Activated naive CD4-positive, alpha-beta T cell treated with anti-CD3 and anti-CD28 coated beads, Interleukin-2, amount 50 U/mL, for 16 hours (primary cell): ENCODE measurements around the gene LNPEP.

ENCODE experiments used
- DNase-seq: peaks from one replicate; pipeline ENCODE4 v3.0.0-alpha.2; 2020

LNPEP gene

DNA sequence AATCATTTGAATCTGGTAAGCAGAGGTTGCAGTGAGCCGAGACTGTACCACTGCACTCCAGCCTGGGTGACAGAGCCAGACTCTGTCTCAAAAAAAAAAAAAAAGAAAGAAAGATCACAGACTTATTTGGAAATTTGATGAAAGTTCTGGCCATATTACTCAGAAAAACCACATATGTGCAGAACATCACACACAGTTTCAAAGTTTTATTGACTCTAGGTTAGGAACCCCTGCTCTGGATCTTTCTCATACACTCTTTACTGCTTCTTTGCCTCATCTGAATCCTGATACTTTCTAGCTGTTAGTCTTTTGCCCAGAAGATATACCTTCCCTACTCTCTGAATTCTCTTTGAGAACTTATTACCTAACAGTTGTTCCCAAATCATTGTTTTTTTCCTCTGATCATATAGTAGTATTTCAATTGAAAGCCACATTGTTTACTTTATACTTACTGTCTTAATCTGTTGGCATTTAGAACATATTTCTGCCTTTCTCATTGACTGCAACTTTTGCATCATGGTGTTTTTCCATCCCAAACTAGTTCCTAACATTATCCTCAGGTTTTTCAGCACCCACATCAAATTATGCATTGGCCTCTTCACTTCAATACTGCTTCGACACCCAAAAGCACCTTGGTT, 68.7 kb downstream of the LNPEP start:
- no peak for DNase-seq

DNA sequence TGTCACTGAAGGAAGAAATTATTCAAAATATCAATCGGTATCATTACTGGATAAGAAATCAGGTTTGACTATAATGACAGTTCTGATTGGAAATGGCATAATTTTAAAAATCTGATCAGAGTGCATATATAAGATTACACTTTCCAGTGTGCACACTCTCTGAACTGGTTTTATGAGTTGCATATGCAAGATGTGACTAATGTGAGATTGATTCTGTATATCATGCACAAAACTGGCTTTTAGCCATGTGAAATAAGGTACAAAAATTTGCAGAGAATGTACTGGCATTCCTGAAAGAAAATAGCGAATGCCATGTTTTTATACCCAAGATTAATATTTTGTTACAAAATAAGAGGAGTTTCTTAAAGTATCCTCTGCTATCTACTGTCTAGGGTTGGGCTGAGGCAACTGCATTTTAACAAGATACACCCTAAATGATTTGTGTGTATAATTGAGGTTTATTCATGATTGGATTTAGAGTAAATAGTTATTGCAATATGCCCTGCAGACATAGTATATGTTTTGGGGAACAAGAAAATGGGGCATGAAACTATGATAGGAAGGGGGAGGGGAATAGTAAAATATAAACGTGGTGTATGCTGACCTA, 70.7 kb downstream of the LNPEP start:
- DNase-seq = no peak

- no peak for DNase-seq
These were observed 73.5 kb downstream of the LNPEP start for GRCh38 chr5:97009212-97009898.

GRCh38 chr5:97009921-97010320, 74.0 kb downstream of the LNPEP start:
- no peak for DNase-seq

GRCh38 chr5:97010606-97011005, 74.7 kb downstream of the LNPEP start:
- no peak for DNase-seq

- no peak for DNase-seq
These were observed 75.7 kb downstream of the LNPEP start for GRCh38 chr5:97011567-97011966.

- no peak for DNase-seq
These were observed 83.7 kb downstream of the LNPEP start for GRCh38 chr5:97019435-97020117.

GRCh38 chr5:97021416-97021815, 85.5 kb downstream of the LNPEP start:
- no peak for DNase-seq

DNA sequence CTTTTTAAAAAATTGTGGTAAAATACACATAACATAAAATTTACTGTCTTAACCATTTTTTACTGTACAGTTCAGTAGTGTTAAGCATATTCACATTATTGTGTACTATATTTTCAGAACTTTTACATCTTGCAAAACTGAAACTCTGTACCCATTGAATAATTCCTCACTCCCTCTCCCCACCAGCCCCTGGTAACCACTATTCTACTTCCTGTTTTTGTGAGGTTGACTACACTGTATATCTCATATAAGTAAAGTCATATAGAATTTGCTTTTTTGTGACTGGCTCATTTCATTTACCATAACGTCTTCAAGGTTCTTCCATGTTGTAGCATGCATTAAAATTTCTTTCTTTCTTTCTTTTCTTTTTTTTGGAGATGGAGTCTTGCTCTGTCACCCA, 87.0 kb downstream of the LNPEP start:
- no peak for DNase-seq

DNA sequence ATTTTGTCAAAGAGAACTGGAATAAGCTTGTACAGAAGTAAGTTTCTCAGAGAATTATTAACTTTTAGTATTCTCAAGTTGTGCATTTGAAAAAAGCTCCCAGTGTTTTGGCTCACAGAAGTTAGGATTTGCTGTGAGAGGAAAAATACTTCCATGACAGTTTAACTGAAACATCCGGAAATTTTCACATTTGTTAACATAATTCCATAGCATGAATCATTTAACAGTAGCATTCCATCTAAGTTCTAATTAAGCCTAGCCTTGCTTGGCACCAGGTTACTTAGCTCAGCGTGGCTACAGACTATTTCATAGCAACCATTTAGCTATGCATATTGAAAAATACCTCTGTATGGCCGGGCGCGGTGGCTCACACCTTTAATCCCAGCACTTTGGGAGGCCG, 90.8 kb downstream of the LNPEP start:
- DNase-seq = no peak

DNA sequence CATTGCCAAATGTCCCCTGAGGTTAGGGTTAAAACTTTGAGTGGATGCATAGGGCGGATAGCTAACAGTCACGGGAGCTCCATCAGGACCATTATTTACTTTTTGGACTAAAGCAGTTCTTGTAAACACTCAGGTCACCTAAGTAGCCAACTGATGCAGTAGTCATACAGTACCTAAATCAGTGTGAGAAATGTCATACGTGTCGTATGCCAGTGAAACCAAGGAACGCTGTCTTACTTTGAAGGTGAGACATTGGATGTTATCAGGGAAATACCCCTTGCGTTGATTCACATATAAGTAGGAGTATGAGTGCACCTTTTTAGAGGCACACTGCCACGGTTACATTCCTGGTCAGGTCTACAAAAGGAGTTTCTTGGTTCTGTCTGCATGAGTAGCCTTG, 101.9 kb downstream of the LNPEP start:
- DNase-seq = no peak

DNA sequence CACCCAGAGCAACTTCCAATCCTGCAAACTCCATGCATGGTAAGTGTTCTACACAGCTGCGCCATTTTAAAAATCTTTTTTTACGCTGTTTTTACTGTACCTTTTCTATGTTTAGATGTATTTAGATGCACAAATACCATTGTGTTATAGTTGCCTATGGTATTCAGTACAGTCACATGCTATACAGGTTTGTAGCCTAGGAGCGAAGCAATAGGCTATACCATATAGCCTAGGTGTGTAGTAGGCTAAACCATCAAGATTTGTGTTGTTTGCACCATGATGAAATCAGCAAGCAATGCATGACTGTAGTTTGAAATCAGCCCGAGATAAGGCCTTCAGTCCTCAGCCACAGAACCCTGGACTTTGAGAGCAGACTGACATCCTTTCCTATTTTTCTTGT, 105.4 kb downstream of the LNPEP start:
- no peak for DNase-seq

DNA sequence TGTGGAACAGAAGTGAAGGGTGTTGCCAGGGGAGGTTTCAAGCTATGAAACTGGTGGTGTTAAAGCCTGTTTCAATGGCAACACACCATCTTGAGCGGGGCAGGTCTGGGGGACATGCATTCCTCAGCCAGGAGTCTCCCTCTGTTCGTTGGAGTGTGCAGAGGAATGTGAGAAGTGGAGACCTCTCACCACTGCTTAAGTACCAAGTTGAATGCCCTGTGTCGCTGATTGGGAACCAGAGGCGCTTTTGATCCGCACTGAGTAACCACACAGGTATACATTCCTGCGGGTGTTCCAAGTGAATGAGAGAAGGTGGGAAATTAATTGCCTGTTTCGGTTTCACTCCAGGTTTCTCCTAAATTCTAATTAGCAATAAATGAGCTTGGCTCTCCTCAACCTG, 107.1 kb downstream of the LNPEP start:
- DNase-seq = no peak

GRCh38 chr5:97043511-97043910, 107.6 kb downstream of the LNPEP start:
- DNase-seq = no peak

DNA sequence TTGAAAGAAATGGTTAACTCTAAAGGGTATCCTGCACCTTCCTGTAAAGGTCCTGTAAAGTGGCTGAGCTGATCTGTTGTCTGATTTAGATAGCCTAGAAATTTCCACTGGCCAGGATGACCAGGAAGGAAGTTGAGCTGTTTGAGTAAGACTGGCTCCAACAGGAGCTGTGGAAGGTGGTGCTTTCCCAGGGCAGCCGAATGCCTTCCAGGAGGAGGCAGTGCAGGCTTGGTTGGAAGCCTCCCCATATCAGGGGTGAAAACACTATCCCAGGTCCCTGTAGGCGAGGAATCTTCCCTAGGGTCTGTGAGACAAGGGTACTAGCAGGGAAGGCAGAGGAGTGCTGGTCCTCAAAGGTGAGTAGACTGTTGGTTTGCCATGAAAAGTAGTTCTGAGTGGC, 108.2 kb downstream of the LNPEP start:
- no peak for DNase-seq

DNA sequence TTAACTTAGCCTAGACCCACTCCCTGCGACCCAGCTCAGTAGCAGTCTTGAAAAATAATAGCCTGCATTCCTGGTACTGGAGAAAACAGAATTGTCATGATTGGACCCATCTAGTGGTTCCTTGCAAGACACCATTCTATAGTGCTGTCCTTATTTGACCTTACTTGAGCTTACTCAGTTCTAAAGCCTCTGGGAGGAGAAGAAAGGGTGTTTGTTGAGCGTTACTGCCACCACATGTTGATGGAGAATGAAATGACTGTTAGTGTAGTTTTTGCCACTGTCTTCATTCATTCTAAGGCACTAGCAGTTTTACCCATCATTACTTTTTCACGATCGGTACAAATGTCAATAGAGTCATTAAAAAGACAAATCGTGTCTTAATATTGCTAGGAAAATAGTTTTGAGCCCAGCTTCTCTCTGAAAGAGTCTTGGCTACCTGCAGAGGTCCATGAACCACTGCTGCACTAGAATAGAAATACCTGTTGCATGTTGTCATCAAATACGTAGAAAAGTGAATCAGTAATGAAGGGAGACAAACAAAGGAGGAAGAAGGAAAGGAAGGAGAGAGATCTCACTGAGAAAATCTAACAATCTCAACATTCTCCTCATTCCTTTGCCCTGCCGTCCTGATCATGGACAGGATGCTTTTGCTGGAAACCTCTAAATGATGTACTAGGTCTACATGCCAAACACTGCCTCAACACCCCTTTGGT, 110.5 kb downstream of the LNPEP start:
- no peak for DNase-seq

DNA sequence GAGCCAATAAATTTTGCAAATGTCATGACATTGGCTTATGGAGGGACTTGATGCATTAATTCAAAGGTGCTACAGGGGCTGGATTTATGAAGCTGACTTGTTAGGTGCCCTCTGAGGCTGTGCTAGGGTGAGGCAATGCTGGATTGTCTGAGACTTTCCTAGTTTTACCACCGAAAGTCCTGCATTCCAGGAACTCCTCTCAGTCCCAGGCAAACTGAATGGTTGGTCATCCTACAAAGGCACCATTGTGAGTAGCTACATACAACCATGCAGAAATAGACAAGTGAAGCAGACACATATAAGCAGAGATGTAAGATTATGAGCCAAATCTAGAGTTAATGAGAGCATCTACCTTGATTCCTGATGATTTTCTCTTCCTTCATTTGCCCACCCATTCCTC, 111.2 kb downstream of the LNPEP start:
- no peak for DNase-seq

- no peak for DNase-seq
These were observed 113.3 kb downstream of the LNPEP start for GRCh38 chr5:97049175-97049574.

GRCh38 chr5:97056263-97056662, 120.4 kb downstream of the LNPEP start:
- no peak for DNase-seq

DNA sequence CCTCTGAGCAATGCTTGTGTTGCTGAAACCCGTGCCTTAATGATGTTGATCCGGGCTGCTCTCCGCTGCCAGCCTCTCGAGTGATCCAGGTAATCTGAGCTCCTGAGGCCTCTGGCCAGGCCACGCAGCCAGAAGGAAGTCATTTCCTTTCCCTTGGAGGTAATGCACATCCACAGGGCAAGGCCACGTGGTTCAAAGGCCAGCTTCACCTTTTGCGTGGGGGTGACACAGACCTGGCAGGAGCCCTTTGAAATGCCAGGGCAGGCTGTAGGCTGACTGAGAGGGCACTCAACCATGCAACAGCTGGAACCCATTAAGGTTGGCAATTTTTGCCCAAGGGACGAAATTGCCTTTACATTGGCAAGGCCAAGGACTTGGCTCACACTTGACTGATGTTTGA, 126.2 kb downstream of the LNPEP start:
- DNase-seq = no peak

GRCh38 chr5:97063251-97063650, 127.4 kb downstream of the LNPEP start:
- no peak for DNase-seq

- no peak for DNase-seq
These were observed 129.6 kb downstream of the LNPEP start for GRCh38 chr5:97065475-97065874.

DNA sequence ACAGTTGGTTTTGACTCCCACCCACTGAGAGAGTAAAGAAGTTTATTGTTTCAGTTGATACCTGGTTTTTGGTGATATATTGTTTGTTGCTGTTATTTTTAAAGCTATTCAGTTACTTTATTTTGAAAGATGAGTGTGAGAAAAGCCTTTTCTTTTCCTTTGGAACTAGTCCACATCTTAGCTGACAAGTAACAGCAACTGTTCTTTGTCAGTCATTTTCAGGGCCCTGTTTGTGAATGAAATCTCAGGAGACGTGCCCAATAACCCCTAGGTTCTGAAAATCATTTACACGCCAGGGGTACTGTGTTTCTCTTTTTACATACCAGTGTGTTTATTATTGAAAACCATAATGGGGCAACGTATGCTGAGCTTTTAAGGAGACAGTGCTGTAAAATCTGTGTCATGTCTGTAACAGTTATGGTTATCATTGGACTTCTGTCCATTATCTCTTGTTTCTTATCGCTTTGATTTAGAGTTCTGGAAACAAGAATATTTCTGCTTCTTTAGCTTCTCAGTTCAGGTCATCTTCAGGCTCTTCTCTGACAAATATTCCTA, 131.5 kb downstream of the LNPEP start:
- DNase-seq = no peak
